K562 (cell line): ENCODE results near the gene ANKLE1. TPM values are rescaled to one million over a fixed set of nuclear protein-coding genes. Genes with fewer than 3 reads are reported as not detected.

Experiments used
- ATF1 ChIP-seq, 2 experiments: fragments of 450-650 bp in 1 of 2; IDR thresholded peaks; 2 replicates each; pipeline ENCODE4 v1.6.1; 2016; ENCODE audit warnings: missing compliant biosample characterization in 1 of 2, missing genetic modification characterization in 1 of 2
- CEBPZ ChIP-seq: fragments of 150-350 bp; IDR thresholded peaks from 2 replicates; pipeline ENCODE4 v1.6.1; 2014; ENCODE audit warnings: low read depth, mild to moderate bottlenecking, low read length, borderline replicate concordance
- GATAD2B ChIP-seq: fragments of 450-650 bp; IDR thresholded peaks from 2 replicates; pipeline ENCODE4 v1.6.1; 2017; ENCODE audit warnings: mild to moderate bottlenecking, borderline replicate concordance
- JUND ChIP-seq, 2 experiments: IDR thresholded peaks; 2 replicates in 1 of 2; 3 replicates in 1 of 2; pipeline ENCODE4 v1.6.1; 2011; ENCODE audit warnings: borderline replicate concordance in 2 of 2, low read depth in 2 of 2, low read length in 2 of 2, improper control_type of control experiment in 1 of 2, missing biosample characterization in 1 of 2, missing genetic modification characterization in 1 of 2, missing genetic modification reagents in 1 of 2
- KDM2B ChIP-seq: fragments of 250-450 bp; sonication (Bioruptor Pico); IDR thresholded peaks from 2 replicates; pipeline ENCODE4 v1.8.0; 2021; ENCODE audit warnings: mild to moderate bottlenecking, moderate library complexity
- KDM4B ChIP-seq, 2 experiments: fragments of 450-650 bp in 1 of 2; sonication (generic) in 1 of 2; IDR thresholded peaks; 2 replicates each; pipeline ENCODE4 v1.6.1; 2016 to 2017; ENCODE audit warnings: borderline replicate concordance in 2 of 2, antibody characterized with exemption in 1 of 2, low read depth in 1 of 2, mild to moderate bottlenecking in 1 of 2
- POLR2A ChIP-seq: fragments of 450-650 bp; conservative IDR thresholded peaks from 2 replicates; pipeline ENCODE4 v1.6.1; 2016
- PTTG1 ChIP-seq: fragments of 450-650 bp; IDR thresholded peaks from 2 replicates; pipeline ENCODE4 v1.6.1; 2016; ENCODE audit warnings: low read depth, mild to moderate bottlenecking, missing genetic modification characterization, missing compliant biosample characterization
- RBFOX2 ChIP-seq: fragments of 200-400 bp; formaldehyde crosslinking; IDR thresholded peaks from 2 replicates; pipeline ENCODE4 v1.6.1; 2017; ENCODE audit warnings: low read depth, mild to moderate bottlenecking, low read length, moderate library complexity
- RREB1 ChIP-seq: fragments of 250-450 bp; sonication (Bioruptor Pico); IDR thresholded peaks from 2 replicates; pipeline ENCODE4 v1.4.0; 2020
- SMAD4 ChIP-seq: fragments of 250-450 bp; sonication (Bioruptor Pico); conservative IDR thresholded peaks from 2 replicates; pipeline ENCODE4 v1.8.0; 2021; ENCODE audit warnings: inconsistent platforms, mild to moderate bottlenecking, moderate library complexity
- SNRNP70 ChIP-seq: fragments of 200-400 bp; formaldehyde crosslinking; optimal IDR thresholded peaks from 2 replicates; pipeline ENCODE3; 2017; ENCODE audit warnings: low read depth, low read length
- STAT5A ChIP-seq: IDR thresholded peaks from 2 replicates; pipeline ENCODE4 v1.6.1; 2012; ENCODE audit warnings: low read length, inconsistent platforms, borderline replicate concordance
- TBP ChIP-seq: optimal IDR thresholded peaks from 2 replicates; pipeline ENCODE3; 2011; ENCODE audit warnings: low read depth, low read length, improper control_type of control experiment
- ZFP91 ChIP-seq: sonication (generic); formaldehyde crosslinking; IDR thresholded peaks from 2 replicates; pipeline ENCODE4 v1.8.0; 2022; ENCODE audit warnings: mild to moderate bottlenecking, missing genetic modification reagents
- ZFX ChIP-seq: sonication (generic); formaldehyde crosslinking; IDR thresholded peaks from 2 replicates; pipeline ENCODE4 v1.8.0; 2022; ENCODE audit warnings: mild to moderate bottlenecking, missing genetic modification reagents, moderate library complexity
- polyA plus RNA-seq, 8 experiments: library from polyadenylated mRNA; depleted of rRNA in 4 of 8; stranded (reverse) in 5 of 8; unstranded in 3 of 8; fragments of >200 nt; fragmentation: Nextera tagmentation in 2 of 8; fragmentation: Illumina TruSeq in 1 of 8; extraction: Ambion mirVana in 2 of 8; extraction: Trizol in 1 of 8; gene quantifications; 2 replicates each; pipeline versions ENCODE4 v1.2.1 to v1.2.3, GENCODE V29; 2011 to 2014; ENCODE audit warnings: inconsistent platforms in 1 of 8, missing spikeins in 1 of 8
- total RNA-seq, 7 experiments: library from RNA; depleted of rRNA in 6 of 7; stranded (reverse); fragments of >200 nt in 6 of 7; fragmentation: Illumina TruSeq in 2 of 7; extraction: Trizol in 2 of 7; gene quantifications; 2 replicates each; pipeline versions ENCODE4 v1.2.1 to v1.2.3, GENCODE V29; 2011 to 2021; ENCODE audit warnings: low replicate concordance in 1 of 7

Gene ANKLE1
- total and polyA plus RNA-seq, 9 of the 15 experiments (the other 6 are each of a cell fraction or from before 2014, with no cell fraction given) = 0.63 to 9.2 (median 2.9) TPM

GRCh38 chr19:17303167-17303939 lies 21.7 kb downstream of the ANKLE1 start, which contains the start of gene ABHD8 (continued):
- TF ChIP-seq SMAD4 (CRISPR knock-in tag) (peak; percentile 53; the same call in 1 of the 2 replicates), TBP (peak; percentile 37), KDM4B (IDR thresholded peaks at IDR 0.05; ENCODE audit: borderline replicate concordance in 2 of 2, low read depth in 1 of 2) (no peak), ATF1 (CRISPR knock-in tag; IDR thresholded peaks at IDR 0.05) (peak; percentile 26; the same call in 1 of the 2 replicates), ATF1 (tag; IDR thresholded peaks at IDR 0.05) (peak; percentile 82), POLR2A (peak; percentile 64), SNRNP70 (no peak), JUND (IDR thresholded peaks at IDR 0.05; ENCODE audit: borderline replicate concordance, low read depth, low read length) (peak; percentile 33; the same call in 1 of the 2 replicates), JUND (tag; IDR thresholded peaks at IDR 0.05; ENCODE audit: borderline replicate concordance, low read depth, low read length) (no peak), RBFOX2 (peak; percentile 80), GATAD2B (no peak), KDM2B (CRISPR knock-in tag) (peak; percentile 83; the same call in 1 of the 2 replicates), CEBPZ (peak; percentile 76; the same call in 1 of the 2 replicates), STAT5A (no peak), PTTG1 (tag) (no peak), RREB1 (CRISPR knock-in tag) (no peak), ZFX (CRISPR knock-in tag) (peak; percentile 89), ZFP91 (peak; percentile 94)
